DND-41 (cell line): ENCODE results near the gene PPM1E.

Experiments used
- EZH2 ChIP-seq: IDR thresholded peaks from 3 replicates; pipeline ENCODE4 v1.6.1; 2012; ENCODE audit warnings: borderline replicate concordance, low read depth, mild to moderate bottlenecking, moderate library complexity, low read length, inconsistent platforms; ENCODE audit not compliant: severe bottlenecking
- TF ChIP-seq, protein P1 (sequence below): IDR thresholded peaks from 2 replicates; pipeline ENCODE4 v1.5.1; 2012; ENCODE audit warnings: borderline replicate concordance, low read length, moderate library complexity, mild to moderate bottlenecking; ENCODE audit not compliant: poor library complexity, severe bottlenecking; ENCODE audit errors: extremely low read depth

DNA sequence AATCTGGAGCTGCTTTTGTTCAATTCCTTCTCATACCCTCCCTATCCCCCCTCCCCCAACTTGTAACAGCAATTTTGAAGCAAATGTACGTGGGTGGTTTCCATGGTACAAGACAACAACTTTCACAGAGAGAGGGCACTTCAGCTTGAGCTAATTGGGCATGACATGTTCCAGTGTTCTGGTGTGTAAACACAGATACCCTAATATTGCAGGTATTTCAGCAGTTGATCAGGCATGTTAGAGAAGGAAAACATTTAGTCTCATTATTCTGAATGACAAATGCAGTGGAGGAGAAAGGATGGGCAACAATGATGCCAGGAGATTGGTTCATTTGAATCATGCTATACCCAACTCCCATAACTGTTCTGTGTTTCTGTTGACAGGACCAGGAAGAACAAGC, 213.5 kb downstream of the PPM1E start:
- TF ChIP-seq, protein P1, sequence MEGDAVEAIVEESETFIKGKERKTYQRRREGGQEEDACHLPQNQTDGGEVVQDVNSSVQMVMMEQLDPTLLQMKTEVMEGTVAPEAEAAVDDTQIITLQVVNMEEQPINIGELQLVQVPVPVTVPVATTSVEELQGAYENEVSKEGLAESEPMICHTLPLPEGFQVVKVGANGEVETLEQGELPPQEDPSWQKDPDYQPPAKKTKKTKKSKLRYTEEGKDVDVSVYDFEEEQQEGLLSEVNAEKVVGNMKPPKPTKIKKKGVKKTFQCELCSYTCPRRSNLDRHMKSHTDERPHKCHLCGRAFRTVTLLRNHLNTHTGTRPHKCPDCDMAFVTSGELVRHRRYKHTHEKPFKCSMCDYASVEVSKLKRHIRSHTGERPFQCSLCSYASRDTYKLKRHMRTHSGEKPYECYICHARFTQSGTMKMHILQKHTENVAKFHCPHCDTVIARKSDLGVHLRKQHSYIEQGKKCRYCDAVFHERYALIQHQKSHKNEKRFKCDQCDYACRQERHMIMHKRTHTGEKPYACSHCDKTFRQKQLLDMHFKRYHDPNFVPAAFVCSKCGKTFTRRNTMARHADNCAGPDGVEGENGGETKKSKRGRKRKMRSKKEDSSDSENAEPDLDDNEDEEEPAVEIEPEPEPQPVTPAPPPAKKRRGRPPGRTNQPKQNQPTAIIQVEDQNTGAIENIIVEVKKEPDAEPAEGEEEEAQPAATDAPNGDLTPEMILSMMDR, result no peak
- no peak for TF ChIP-seq EZH2
